Chondrocyte (in vitro differentiated cells): ENCODE measurements around the gene ST6GALNAC1. TPM values are rescaled to one million over a fixed set of nuclear protein-coding genes. Genes with fewer than 3 reads are reported as not detected.

Experiments
- DNase-seq: peaks from one replicate; pipeline ENCODE4 v3.0.0; 2021; ENCODE audit warnings: mixed read lengths, low spot score
- H3K27ac Mint-ChIP-seq: one replicate; pipeline ENCODE4 v1.8.0; 2021; ENCODE audit warnings: mild to moderate bottlenecking, moderate library complexity, mixed read lengths; ENCODE audit not compliant: unreplicated experiment
- H3K27me3 Mint-ChIP-seq: 2 replicates; pipeline ENCODE4 v1.8.0; 2021; ENCODE audit warnings: low read depth, mixed read lengths
- H3K36me3 Mint-ChIP-seq: 2 replicates; pipeline ENCODE4 v1.8.0; 2021; ENCODE audit warnings: low read depth, mixed read lengths
- H3K4me1 Mint-ChIP-seq: 2 replicates; pipeline ENCODE4 v1.8.0; 2021; ENCODE audit warnings: low read depth, mild to moderate bottlenecking, mixed read lengths
- H3K4me3 Mint-ChIP-seq: one replicate; pipeline ENCODE4 v1.8.0; 2021; ENCODE audit warnings: mild to moderate bottlenecking, moderate library complexity, mixed read lengths; ENCODE audit not compliant: unreplicated experiment
- H3K9me3 Mint-ChIP-seq: 2 replicates; pipeline ENCODE4 v1.8.0; 2021; ENCODE audit warnings: low read depth, mixed read lengths
- long read RNA-seq: library from polyadenylated mRNA; stranded (forward); transcript quantifications from one replicate; pipeline ENCODE4 v2.0.0, GENCODE V29; 2021
- total RNA-seq: library from RNA; stranded (reverse); gene quantifications from 3 replicates; pipeline ENCODE4 v1.2.1, GENCODE V29; 2021
- TF ChIP-seq, protein P1 (sequence below): fragments of 200-600 bp; sonication (generic); IDR thresholded peaks from 2 replicates; pipeline ENCODE4 v1.5.0; 2021; ENCODE audit warnings: antibody characterized with exemption, mild to moderate bottlenecking, moderate library complexity

The ST6GALNAC1 gene, protein sequence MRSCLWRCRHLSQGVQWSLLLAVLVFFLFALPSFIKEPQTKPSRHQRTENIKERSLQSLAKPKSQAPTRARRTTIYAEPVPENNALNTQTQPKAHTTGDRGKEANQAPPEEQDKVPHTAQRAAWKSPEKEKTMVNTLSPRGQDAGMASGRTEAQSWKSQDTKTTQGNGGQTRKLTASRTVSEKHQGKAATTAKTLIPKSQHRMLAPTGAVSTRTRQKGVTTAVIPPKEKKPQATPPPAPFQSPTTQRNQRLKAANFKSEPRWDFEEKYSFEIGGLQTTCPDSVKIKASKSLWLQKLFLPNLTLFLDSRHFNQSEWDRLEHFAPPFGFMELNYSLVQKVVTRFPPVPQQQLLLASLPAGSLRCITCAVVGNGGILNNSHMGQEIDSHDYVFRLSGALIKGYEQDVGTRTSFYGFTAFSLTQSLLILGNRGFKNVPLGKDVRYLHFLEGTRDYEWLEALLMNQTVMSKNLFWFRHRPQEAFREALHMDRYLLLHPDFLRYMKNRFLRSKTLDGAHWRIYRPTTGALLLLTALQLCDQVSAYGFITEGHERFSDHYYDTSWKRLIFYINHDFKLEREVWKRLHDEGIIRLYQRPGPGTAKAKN
- total RNA-seq = not detected in 3 replicates
- long read RNA-seq = 0 reads

DNA sequence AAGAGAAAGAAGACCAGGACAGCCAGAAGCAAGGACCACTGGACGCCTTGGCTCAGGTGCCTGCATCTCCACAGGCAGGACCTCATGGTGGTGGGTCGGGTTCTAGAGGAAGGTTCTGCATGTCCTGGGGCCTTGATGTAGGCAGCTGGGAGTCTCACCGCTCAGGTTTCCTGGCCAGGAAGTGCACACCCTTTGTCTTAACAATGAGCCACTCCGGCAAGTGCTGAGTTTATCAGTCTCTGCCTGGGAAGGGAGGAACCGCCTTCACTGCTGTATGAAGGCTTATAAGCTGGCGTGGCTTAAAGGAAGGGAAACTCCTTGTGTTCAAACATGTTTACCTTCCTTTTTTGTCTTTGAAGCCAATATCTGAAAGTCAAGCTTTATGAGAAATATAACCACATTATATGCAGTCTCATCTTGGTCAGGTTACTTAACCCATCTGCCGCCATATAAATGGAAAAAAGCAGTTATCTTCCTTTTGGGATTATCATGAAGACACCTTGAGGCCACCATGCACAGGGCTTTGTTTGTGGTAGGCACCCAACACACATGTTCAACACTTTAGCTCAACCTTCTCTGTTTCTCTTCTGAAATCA is at the start of gene ST6GALNAC1:
Gene ST6GALNAC1 (minus strand): TSS at position 205 of the 596 bp plus-strand sequence. CDS start 119 bp downstream, at position 86.
- Mint-ChIP-seq H3K4me1 (no peaks in the 10 kb centered on the region), H3K9me3 (peaks cover 7% of the 10 kb centered on the region), H3K27ac (no peak within 1 kb of the TSS), H3K36me3 (peaks cover 3% of the 10 kb centered on the region), H3K27me3 (peaks cover 4% of the 10 kb centered on the region), H3K4me3 (no peak within 1 kb of the TSS)
- TF ChIP-seq, protein P1, sequence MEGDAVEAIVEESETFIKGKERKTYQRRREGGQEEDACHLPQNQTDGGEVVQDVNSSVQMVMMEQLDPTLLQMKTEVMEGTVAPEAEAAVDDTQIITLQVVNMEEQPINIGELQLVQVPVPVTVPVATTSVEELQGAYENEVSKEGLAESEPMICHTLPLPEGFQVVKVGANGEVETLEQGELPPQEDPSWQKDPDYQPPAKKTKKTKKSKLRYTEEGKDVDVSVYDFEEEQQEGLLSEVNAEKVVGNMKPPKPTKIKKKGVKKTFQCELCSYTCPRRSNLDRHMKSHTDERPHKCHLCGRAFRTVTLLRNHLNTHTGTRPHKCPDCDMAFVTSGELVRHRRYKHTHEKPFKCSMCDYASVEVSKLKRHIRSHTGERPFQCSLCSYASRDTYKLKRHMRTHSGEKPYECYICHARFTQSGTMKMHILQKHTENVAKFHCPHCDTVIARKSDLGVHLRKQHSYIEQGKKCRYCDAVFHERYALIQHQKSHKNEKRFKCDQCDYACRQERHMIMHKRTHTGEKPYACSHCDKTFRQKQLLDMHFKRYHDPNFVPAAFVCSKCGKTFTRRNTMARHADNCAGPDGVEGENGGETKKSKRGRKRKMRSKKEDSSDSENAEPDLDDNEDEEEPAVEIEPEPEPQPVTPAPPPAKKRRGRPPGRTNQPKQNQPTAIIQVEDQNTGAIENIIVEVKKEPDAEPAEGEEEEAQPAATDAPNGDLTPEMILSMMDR = no peak
- no peak for DNase-seq

- TF ChIP-seq, protein P1 = no peak
- Mint-ChIP-seq H3K27me3 (no peaks in the 10 kb centered on the region), H3K36me3 (peaks cover 3% of the 10 kb centered on the region), H3K27ac (peak overlapping the region; percentile 45), H3K4me1 (peaks cover 70% of the 10 kb centered on the region), H3K9me3 (no peaks in the 10 kb centered on the region), H3K4me3 (no peak overlapping the region)
- no peak for DNase-seq
Observed at GRCh38 chr17:76691379-76692191, 48.0 kb upstream of the ST6GALNAC1 start.

- Mint-ChIP-seq H3K4me1 (peaks cover 69% of the 10 kb centered on the region), H3K36me3 (peaks cover 3% of the 10 kb centered on the region), H3K9me3 (no peaks in the 10 kb centered on the region), H3K4me3 (no peak overlapping the region), H3K27me3 (no peaks in the 10 kb centered on the region), H3K27ac (no peak overlapping the region)
- TF ChIP-seq, protein P1 = no peak
- DNase-seq = no peak
Observed at GRCh38 chr17:76690596-76691280, 47.2 kb upstream of the ST6GALNAC1 start.

GRCh38 chr17:76689859-76690258 is 46.3 kb upstream of the ST6GALNAC1 start:
- Mint-ChIP-seq H3K4me1 (peaks cover 61% of the 10 kb centered on the region), H3K27ac (no peak overlapping the region), H3K36me3 (peaks cover 3% of the 10 kb centered on the region), H3K9me3 (no peaks in the 10 kb centered on the region), H3K4me3 (no peak overlapping the region), H3K27me3 (no peaks in the 10 kb centered on the region)
- DNase-seq = no peak
- TF ChIP-seq, protein P1 = no peak
